Fibroblast of lung (primary cell): Measurements from ENCODE around the gene PRRX1.

ENCODE experiments used
- EZH2 ChIP-seq: IDR thresholded peaks from 2 replicates; pipeline ENCODE4 v1.5.1; 2012; ENCODE audit warnings: low read length, control low read depth, mild to moderate bottlenecking; ENCODE audit errors: missing control alignments
- TF ChIP-seq, protein P1 (sequence below), 2 donors: IDR thresholded peaks in 1 of 2; conservative IDR thresholded peaks in 1 of 2; 1 replicate in 1 of 2; 2 replicates in 1 of 2; pipeline ENCODE4 v1.5.1; 2011 to 2012; ENCODE audit warnings: low read length in 2 of 2, control low read depth in 1 of 2, inconsistent platforms in 1 of 2, low read depth in 1 of 2, mild to moderate bottlenecking in 1 of 2

DNA sequence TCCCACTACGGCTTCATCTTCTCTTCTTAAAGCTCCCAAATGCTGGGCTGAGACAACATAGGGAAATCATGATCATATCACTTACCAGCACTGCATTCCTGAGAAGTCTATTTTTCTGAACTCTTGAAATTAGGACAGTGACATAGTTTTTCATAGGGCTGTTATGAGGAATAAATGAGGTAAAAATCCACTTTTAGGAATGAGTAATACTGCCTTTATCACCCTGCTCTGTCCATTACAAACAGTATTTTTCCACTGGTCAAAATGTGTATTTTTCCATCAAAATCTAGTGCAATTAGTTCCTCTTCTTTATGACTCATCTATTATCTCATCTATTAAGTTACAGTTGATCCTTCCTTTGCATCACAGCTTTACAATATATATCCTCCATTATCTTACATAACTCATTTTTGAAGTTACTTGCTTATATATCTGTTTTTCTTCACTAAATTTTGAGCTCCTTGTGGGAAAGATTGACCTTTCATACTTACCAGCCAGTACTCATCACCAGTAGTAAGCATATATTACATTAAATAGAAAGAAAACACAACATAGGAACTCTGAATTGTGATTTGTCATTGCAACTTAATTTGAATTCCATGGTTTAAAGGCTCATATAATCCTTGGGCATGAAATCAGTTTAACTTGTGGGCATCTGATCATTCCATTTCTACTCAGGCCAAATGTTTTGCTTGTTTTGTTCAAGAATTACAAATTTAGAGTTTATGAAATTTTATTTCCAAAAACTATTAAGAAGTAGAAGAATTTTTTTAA is 37.1 kb downstream of the PRRX1 start:
- TF ChIP-seq, protein P1, sequence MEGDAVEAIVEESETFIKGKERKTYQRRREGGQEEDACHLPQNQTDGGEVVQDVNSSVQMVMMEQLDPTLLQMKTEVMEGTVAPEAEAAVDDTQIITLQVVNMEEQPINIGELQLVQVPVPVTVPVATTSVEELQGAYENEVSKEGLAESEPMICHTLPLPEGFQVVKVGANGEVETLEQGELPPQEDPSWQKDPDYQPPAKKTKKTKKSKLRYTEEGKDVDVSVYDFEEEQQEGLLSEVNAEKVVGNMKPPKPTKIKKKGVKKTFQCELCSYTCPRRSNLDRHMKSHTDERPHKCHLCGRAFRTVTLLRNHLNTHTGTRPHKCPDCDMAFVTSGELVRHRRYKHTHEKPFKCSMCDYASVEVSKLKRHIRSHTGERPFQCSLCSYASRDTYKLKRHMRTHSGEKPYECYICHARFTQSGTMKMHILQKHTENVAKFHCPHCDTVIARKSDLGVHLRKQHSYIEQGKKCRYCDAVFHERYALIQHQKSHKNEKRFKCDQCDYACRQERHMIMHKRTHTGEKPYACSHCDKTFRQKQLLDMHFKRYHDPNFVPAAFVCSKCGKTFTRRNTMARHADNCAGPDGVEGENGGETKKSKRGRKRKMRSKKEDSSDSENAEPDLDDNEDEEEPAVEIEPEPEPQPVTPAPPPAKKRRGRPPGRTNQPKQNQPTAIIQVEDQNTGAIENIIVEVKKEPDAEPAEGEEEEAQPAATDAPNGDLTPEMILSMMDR (conservative IDR thresholded peaks at IDR 0.05 in 1 of 2, IDR thresholded peaks at IDR 0.05 in 1 of 2; ENCODE audit: low read depth in 1 of 2, low read length in 2 of 2): no peak
- TF ChIP-seq EZH2: no peak
